Right cardiac atrium (tissue), 5 donors: ENCODE measurements around the gene WNT3A. TPM values are rescaled to one million over a fixed set of nuclear protein-coding genes. Genes with fewer than 3 reads are reported as not detected.

ENCODE experiments used
- ATAC-seq, 2 donors: fragments of 200-7000 bp; cut with Tn5 transposase; one replicate each; pipeline versions ENCODE4 v1.8.0 to v1.9.1; 2020; ENCODE audit warnings: moderate library complexity in 2 of 2, mild to moderate bottlenecking in 1 of 2
- DNase-seq, 3 donors: peaks; one replicate each; pipeline ENCODE4 v3.0.0-alpha.2; 2020
- H3K27ac ChIP-seq: one replicate; pipeline ENCODE4 v1.5.1; 2013; ENCODE audit warnings: mild to moderate bottlenecking, low read length, control low read depth, moderate library complexity
- H3K27me3 ChIP-seq: one replicate; pipeline ENCODE4 v1.6.1; 2013; ENCODE audit not compliant: control insufficient read depth, insufficient read depth
- H3K4me1 ChIP-seq: one replicate; pipeline ENCODE4 v1.6.1; 2013; ENCODE audit warnings: low read length; ENCODE audit not compliant: control insufficient read depth, insufficient read depth
- H3K4me3 ChIP-seq: one replicate; pipeline ENCODE4 v1.5.1; 2013; ENCODE audit warnings: low read length, control low read depth
- H3K9me3 ChIP-seq: one replicate; pipeline ENCODE4 v1.6.1; 2013; ENCODE audit warnings: low read length; ENCODE audit not compliant: control insufficient read depth
- WGBS: extraction: QIAGEN DNeasy Blood & Tissue Kit; methylation state at CpG from one replicate; pipeline ENCODE4 v1.1.7; 2013; 5-methylcytosine and 5-hydroxymethylcytosine counted together
- intact Hi-C, 4 donors: fragments of 100-400 bp; cut with DNase I; formaldehyde crosslinking; loops; one replicate each; pipeline versions ENCODE4 v1.11.0 to v1.14.0; 2022 to 2023
- polyA plus RNA-seq: library from polyadenylated mRNA; stranded (reverse); fragments of 200-250 nt; gene quantifications from one replicate; pipeline ENCODE4 v1.2.3, GENCODE V29; 2013
- total RNA-seq, 4 donors: library from RNA; stranded (reverse); fragmentation: NEBNext Ultra II Directional; extraction: Animal tissue kit (Norgen Biotek cat#: 25700); gene quantifications; one replicate each; pipeline ENCODE4 v1.2.1, GENCODE V29; 2021
- donor health status: healthy with polysubstance abuse.
- donor health status: DM: no; HTN: yes; CAD: no.
- donor health status: DM: no; HTN: no; CAD: no.
- donor health status: DM: no; HTN: yes; CAD: no; lungs with severe emphysema.
- donor health status: DM: yes; HTN: yes; CAD: no.

Gene WNT3A
- total and polyA plus RNA-seq, 5 donors: not detected

GRCh38 chr1:228101994-228102790, 95.4 kb downstream of the WNT3A start:
- Histone ChIP-seq H3K4me1 (peaks cover 2% of the 10 kb centered on the region), H3K4me3 (peak overlapping the region; percentile 78), H3K27ac (no peak overlapping the region), H3K27me3 (no peaks in the 10 kb centered on the region), H3K9me3 (no peaks in the 10 kb centered on the region)
- intact Hi-C loops: no loop called here
- DNase-seq (peak in 2 of 3 donors; percentile 52 to 76), ATAC-seq (peak; percentile 1 to 4)
- WGBS: 8% methylated on average over 73 of the region's 73 CpGs

GRCh38 chr1:228102791-228103620, 96.2 kb downstream of the WNT3A start, which contains the start of gene C1orf35:
Gene C1orf35 (minus strand): TSS chr1:228103325. CDS start chr1:228103227, 98 bp downstream.
- intact Hi-C loops: no loop called here
- DNase-seq: peak; percentile 96 to 98 (median 98)
- under 1% methylated on average over 104 of the region's 104 CpGs for WGBS

GRCh38 chr1:228104526-228105269, 97.9 kb downstream of the WNT3A start:
- no peaks in the 10 kb centered on the region for H3K9me3 ChIP-seq
- no peak overlapping the region for H3K27ac ChIP-seq
- intact Hi-C loops: no loop called here
- no peaks in the 10 kb centered on the region for H3K27me3 ChIP-seq
- WGBS: 58% methylated on average over 7 of the region's 7 CpGs
- peaks cover 5% of the 10 kb centered on the region for H3K4me1 ChIP-seq
- H3K4me3 ChIP-seq: no peak overlapping the region
- ATAC-seq (no peak), DNase-seq (peak in 1 of 3 donors; percentile 64)

More at GRCh38 chr1:228102791-228103620, 96.2 kb downstream of the WNT3A start, which contains the start of gene C1orf35:
- H3K27ac ChIP-seq: peak within 1 kb of the TSS; percentile 62
- H3K9me3 ChIP-seq: no peaks in the 10 kb centered on the region
- H3K4me1 ChIP-seq: peaks cover 2% of the 10 kb centered on the region
- peak; percentile 88 to 91 for ATAC-seq
- peak within 1 kb of the TSS; percentile 78 for H3K4me3 ChIP-seq
- H3K27me3 ChIP-seq: no peaks in the 10 kb centered on the region

GRCh38 chr1:228105270-228105995, 98.6 kb downstream of the WNT3A start:
- intact Hi-C loops: no loop called here

GRCh38 chr1:228105996-228106799, 99.4 kb downstream of the WNT3A start:
- DNase-seq (no peak), ATAC-seq (no peak)
- Histone ChIP-seq H3K27ac (no peak overlapping the region), H3K27me3 (no peaks in the 10 kb centered on the region), H3K4me1 (peaks cover 5% of the 10 kb centered on the region), H3K4me3 (no peak overlapping the region), H3K9me3 (no peaks in the 10 kb centered on the region)
- WGBS: 78% methylated on average over 8 of the region's 8 CpGs
- intact Hi-C loops: no loop called here

More at GRCh38 chr1:228105270-228105995, 98.6 kb downstream of the WNT3A start:
- Histone ChIP-seq H3K27ac (no peak overlapping the region), H3K4me1 (peaks cover 5% of the 10 kb centered on the region), H3K4me3 (no peak overlapping the region), H3K27me3 (no peaks in the 10 kb centered on the region), H3K9me3 (no peaks in the 10 kb centered on the region)
- DNase-seq (peak in 1 of 3 donors; percentile 43), ATAC-seq (no peak)
- WGBS: 71% methylated on average over 9 of the region's 9 CpGs

GRCh38 chr1:228106800-228107054, 99.9 kb downstream of the WNT3A start:
- no peak overlapping the region for H3K27ac ChIP-seq
- no peaks in the 10 kb centered on the region for H3K9me3 ChIP-seq
- DNase-seq (no peak), ATAC-seq (no peak)
- peaks cover 5% of the 10 kb centered on the region for H3K4me1 ChIP-seq
- no peak overlapping the region for H3K4me3 ChIP-seq
- WGBS: 88% methylated on average over 9 of the region's 9 CpGs
- H3K27me3 ChIP-seq: no peaks in the 10 kb centered on the region
- intact Hi-C loops: no loop called here

- no peaks in the 10 kb centered on the region for H3K27me3 ChIP-seq
- peak in 2 of 3 donors; percentile 55 to 61 for DNase-seq
- peaks cover 5% of the 10 kb centered on the region for H3K4me1 ChIP-seq
- H3K27ac ChIP-seq: no peak overlapping the region
- no peaks in the 10 kb centered on the region for H3K9me3 ChIP-seq
- no peak overlapping the region for H3K4me3 ChIP-seq
- no peak for ATAC-seq
- WGBS: 86% methylated on average over 19 of the region's 19 CpGs
- intact Hi-C loops: no loop called here
These were observed 100.8 kb downstream of the WNT3A start for GRCh38 chr1:228107636-228108035.

GRCh38 chr1:228108055-228108690, 101.4 kb downstream of the WNT3A start:
- no peaks in the 10 kb centered on the region for H3K9me3 ChIP-seq
- peaks cover 5% of the 10 kb centered on the region for H3K4me1 ChIP-seq
- no peaks in the 10 kb centered on the region for H3K27me3 ChIP-seq
- ATAC-seq: no peak
- peak in 2 of 3 donors; percentile 50 to 60 for DNase-seq
- intact Hi-C loops: no loop called here
- peak overlapping the region; percentile 31 for H3K27ac ChIP-seq
- WGBS: 75% methylated on average over 11 of the region's 11 CpGs
- peak overlapping the region; percentile 55 for H3K4me3 ChIP-seq

GRCh38 chr1:228108742-228109072, 101.9 kb downstream of the WNT3A start:
- H3K27me3 ChIP-seq: no peaks in the 10 kb centered on the region
- H3K4me3 ChIP-seq: peak overlapping the region; percentile 55
- H3K27ac ChIP-seq: peak overlapping the region; percentile 31
- peaks cover 4% of the 10 kb centered on the region for H3K4me1 ChIP-seq
- WGBS: 3% methylated on average over 8 of the region's 8 CpGs
- DNase-seq: peak in 1 of 3 donors; percentile 45
- no peaks in the 10 kb centered on the region for H3K9me3 ChIP-seq
- intact Hi-C loops: no loop called here
- no peak for ATAC-seq
